Measurements from ENCODE around the gene TENM3.

DNA sequence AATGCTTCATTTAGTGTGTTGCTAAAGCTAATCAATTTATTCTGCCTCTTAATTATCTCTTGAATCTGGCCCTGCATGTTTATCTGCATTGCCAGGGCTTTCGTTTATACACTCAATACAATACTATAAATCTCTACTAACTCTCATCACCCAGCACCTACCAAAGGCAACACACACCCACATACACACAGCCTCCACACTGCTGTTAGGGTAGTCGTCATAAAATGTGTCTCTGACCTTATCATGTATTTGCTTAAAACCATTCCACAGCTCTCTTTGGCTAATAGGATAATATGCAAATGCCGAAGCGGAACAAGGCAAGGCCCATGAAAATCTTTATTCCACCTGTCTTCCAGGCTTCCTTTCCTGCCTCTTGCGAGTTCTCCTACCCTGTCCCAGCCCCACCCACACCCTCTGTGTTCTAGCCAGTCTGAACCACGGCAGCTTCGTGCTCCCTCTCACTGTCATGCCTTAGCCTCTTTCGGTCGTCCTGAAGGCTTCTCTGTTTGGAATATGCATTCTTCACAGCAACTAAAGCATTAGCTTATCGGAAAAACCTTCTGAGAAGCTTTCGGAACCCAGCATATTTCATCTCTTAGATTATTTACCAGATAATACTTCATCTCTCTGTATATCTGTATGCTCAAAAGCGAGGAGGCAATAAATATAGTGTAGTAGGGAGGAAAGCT lies 333.5 kb downstream of the TENM3 start:
- TF ChIP-seq, protein P1, sequence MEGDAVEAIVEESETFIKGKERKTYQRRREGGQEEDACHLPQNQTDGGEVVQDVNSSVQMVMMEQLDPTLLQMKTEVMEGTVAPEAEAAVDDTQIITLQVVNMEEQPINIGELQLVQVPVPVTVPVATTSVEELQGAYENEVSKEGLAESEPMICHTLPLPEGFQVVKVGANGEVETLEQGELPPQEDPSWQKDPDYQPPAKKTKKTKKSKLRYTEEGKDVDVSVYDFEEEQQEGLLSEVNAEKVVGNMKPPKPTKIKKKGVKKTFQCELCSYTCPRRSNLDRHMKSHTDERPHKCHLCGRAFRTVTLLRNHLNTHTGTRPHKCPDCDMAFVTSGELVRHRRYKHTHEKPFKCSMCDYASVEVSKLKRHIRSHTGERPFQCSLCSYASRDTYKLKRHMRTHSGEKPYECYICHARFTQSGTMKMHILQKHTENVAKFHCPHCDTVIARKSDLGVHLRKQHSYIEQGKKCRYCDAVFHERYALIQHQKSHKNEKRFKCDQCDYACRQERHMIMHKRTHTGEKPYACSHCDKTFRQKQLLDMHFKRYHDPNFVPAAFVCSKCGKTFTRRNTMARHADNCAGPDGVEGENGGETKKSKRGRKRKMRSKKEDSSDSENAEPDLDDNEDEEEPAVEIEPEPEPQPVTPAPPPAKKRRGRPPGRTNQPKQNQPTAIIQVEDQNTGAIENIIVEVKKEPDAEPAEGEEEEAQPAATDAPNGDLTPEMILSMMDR (conservative IDR thresholded peaks at IDR 0.05; ENCODE audit: low read length) = no peak
- TF ChIP-seq EZH2phosphoT487 (IDR thresholded peaks at IDR 0.05; ENCODE audit: borderline replicate concordance, low read depth, low read length) = no peak

Data from OCI-LY7 (cell line).